H1 (cell line): ENCODE measurements around the gene ACTA2. TPM values are rescaled to one million over a fixed set of nuclear protein-coding genes. Genes with fewer than 3 reads are reported as not detected.

Experiments
- BACH1 ChIP-seq: IDR thresholded peaks from 2 replicates; pipeline ENCODE4 v1.6.1; 2012; ENCODE audit warnings: low read length, improper control_type of control experiment
- BCL11A ChIP-seq, 2 experiments: IDR thresholded peaks; one replicate each; pipeline ENCODE4 v1.6.1; 2011; ENCODE audit warnings: low read depth in 2 of 2, low read length in 2 of 2, mild to moderate bottlenecking in 2 of 2
- CBX8 ChIP-seq: fragments of 300-800, 300-1000 bp; sonication (generic); IDR thresholded peaks from 2 replicates; pipeline ENCODE4 v1.7.1; 2016; ENCODE audit warnings: low read depth, low read length, borderline replicate concordance
- FOSL1 ChIP-seq: IDR thresholded peaks from 2 replicates; pipeline ENCODE4 v1.6.1; 2011; ENCODE audit warnings: mild to moderate bottlenecking, low read depth, low read length, moderate library complexity; ENCODE audit not compliant: insufficient read depth
- PHF8 ChIP-seq: fragments of 200-600 bp; sonication (generic); conservative IDR thresholded peaks from 2 replicates; pipeline ENCODE4 v1.7.1; 2012; ENCODE audit warnings: low read depth, mild to moderate bottlenecking, inconsistent platforms, low read length, moderate library complexity
- RFX5 ChIP-seq: IDR thresholded peaks from 2 replicates; pipeline ENCODE4 v1.6.1; 2011; ENCODE audit warnings: low read depth, low read length, improper control_type of control experiment, borderline replicate concordance
- SIN3A ChIP-seq, 2 experiments: IDR thresholded peaks in 1 of 2; conservative IDR thresholded peaks in 1 of 2; 2 replicates each; pipeline ENCODE4 v1.6.1; 2011 to 2012; ENCODE audit warnings: low read length in 2 of 2, improper control_type of control experiment in 1 of 2, low read depth in 1 of 2, mild to moderate bottlenecking in 1 of 2
- SP1 ChIP-seq: IDR thresholded peaks from 2 replicates; pipeline ENCODE4 v1.6.1; 2011; ENCODE audit warnings: low read depth, low read length
- SP2 ChIP-seq: IDR thresholded peaks from 2 replicates; pipeline ENCODE4 v1.6.1; 2012; ENCODE audit warnings: mild to moderate bottlenecking, low read length, inconsistent platforms
- SP4 ChIP-seq: IDR thresholded peaks from 2 replicates; pipeline ENCODE4 v1.6.1; 2012; ENCODE audit warnings: low read length, inconsistent platforms
- SRF ChIP-seq: IDR thresholded peaks from 2 replicates; pipeline ENCODE4 v1.6.1; 2011; ENCODE audit warnings: mild to moderate bottlenecking, low read depth, low read length, moderate library complexity
- polyA plus RNA-seq, 7 experiments: library from polyadenylated mRNA; depleted of rRNA in 3 of 7; stranded (reverse) in 5 of 7; unstranded in 2 of 7; fragments of >200 nt in 5 of 7; fragments of 200-250 nt in 2 of 7; gene quantifications; 1 replicate in 5 of 7; 2 replicates in 1 of 7; 4 replicates in 1 of 7; pipeline versions ENCODE4 v1.2.1 to v1.2.3, GENCODE V29; 2011 to 2013; ENCODE audit warnings: missing spikeins in 2 of 7, mixed read lengths in 2 of 7
- total RNA-seq: library from RNA; stranded (reverse); fragmentation: NEBNext Ultra II Directional; extraction: Animal tissue kit (Norgen Biotek cat#: 25700); gene quantifications from 2 replicates; pipeline ENCODE4 v1.2.1, GENCODE V29; 2021
- TF ChIP-seq, protein P1 (sequence below): IDR thresholded peaks from 2 replicates; pipeline ENCODE4 v1.6.1; 2012; ENCODE audit warnings: inconsistent platforms

ACTA2 gene
- total and polyA plus RNA-seq, 2 of the 8 experiments (the other 6 are each of a cell fraction or from before 2014, with no cell fraction given) = 3.5 to 8.9 TPM

DNA sequence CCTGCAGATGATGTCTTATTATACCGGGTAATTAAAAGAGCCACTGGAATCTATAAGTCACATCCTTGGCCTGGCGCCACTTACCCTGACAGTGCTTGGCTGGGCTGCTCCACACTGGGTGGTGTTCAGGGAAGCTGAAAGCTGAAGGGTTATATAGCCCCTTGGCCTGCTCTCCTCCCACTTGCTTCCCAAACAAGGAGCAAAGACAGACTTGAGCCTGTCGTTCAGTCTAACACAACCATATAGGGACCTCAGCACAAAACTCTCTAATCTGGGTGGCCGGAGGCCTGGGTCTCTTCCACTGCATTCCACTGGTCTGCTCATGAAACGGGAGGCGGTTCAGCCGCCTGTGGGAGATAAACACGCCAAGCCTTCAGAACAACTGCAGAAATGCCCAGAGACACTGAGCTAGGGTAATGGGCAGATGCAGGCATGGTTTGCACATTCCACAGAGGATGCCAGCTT is at the start of gene ACTA2 (continued):
- TF ChIP-seq, protein P1, sequence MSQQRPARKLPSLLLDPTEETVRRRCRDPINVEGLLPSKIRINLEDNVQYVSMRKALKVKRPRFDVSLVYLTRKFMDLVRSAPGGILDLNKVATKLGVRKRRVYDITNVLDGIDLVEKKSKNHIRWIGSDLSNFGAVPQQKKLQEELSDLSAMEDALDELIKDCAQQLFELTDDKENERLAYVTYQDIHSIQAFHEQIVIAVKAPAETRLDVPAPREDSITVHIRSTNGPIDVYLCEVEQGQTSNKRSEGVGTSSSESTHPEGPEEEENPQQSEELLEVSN = no peak
- TF ChIP-seq SP1 = no peak
- TF ChIP-seq FOSL1 = no peak
- no peak for TF ChIP-seq PHF8
- no peak for TF ChIP-seq RFX5
- TF ChIP-seq SP2 = no peak
- no peak for TF ChIP-seq SP4
- no peak for TF ChIP-seq BACH1
- no peak for TF ChIP-seq BCL11A (IDR thresholded peaks at IDR 0.05; ENCODE audit: low read depth in 2 of 2, low read length in 2 of 2)
- TF ChIP-seq CBX8 = no peak
- no peak for TF ChIP-seq SRF
- TF ChIP-seq SIN3A (conservative IDR thresholded peaks at IDR 0.05 in 1 of 2, IDR thresholded peaks at IDR 0.05 in 1 of 2; ENCODE audit: low read depth in 1 of 2, low read length in 2 of 2) = no peak
